Epithelial cell of esophagus (primary cell): ENCODE measurements around the gene CNTN1.
A peak's percentile ranks its signal among the peaks of the same experiment; 100 is the strongest.

Source experiments
- DNase-seq: peaks from one replicate; pipeline ENCODE4 v3.0.0; 2010; ENCODE audit warnings: low read depth
- H3K4me3 ChIP-seq: 2 replicates; pipeline ENCODE4 v1.5.1; 2011; ENCODE audit warnings: mild to moderate bottlenecking, low read length, control low read depth
- CTCF ChIP-seq: IDR thresholded peaks from 2 replicates; pipeline ENCODE4 v1.5.1; 2011; ENCODE audit warnings: low read depth, mild to moderate bottlenecking, low read length, control low read depth, inconsistent platforms; ENCODE audit not compliant: insufficient read depth; ENCODE audit errors: missing control alignments

The CNTN1 gene

DNA sequence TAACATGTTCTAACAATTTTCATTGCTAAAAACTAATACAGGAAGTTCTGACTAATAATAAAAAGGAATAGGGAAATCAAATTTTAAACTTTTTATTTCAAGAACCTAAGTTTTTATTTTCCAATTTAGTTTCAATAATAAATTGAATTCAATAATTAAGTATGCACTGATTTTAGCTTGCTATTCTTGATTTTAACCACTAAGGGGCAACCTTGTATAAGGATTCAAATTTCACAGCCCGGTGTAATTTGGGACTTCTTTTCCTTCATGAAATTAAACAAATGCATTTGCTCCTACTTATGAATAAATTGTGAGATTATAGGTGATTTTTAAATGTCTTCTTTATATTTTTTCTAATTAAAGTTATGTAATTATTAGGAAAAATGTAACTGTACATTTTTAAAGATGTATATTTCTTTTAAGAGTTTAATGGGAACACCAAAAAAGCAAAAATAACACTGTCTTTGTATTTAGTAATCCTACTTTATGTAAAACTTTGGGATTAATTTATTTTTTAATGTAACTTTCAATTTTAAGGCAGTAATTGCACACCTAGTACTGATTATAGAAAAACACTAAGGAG, 254.5 kb downstream of the CNTN1 start:
- H3K4me3 ChIP-seq = no peak overlapping the region
- DNase-seq = peak; percentile 55
- TF ChIP-seq CTCF = peak; percentile 44

DNA sequence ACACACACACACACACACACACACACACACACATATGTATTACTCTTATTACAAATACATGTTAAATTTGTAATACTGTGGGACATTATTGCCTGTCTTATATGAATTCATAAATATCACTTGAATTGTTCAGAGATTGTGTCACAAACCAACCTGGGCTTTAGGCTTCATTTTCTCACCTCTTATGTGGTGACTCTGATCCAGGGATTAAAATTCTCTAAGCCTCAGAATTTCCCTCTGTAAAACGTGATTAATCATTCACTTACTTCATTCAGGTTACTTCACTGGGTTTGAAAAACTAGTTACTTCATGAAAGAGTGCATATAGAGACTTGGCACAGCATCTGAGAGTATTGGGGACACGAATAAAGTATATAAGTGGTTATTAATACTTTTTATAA, 255.6 kb downstream of the CNTN1 start:
- DNase-seq = peak; percentile 80
- H3K4me3 ChIP-seq = no peak overlapping the region
- TF ChIP-seq CTCF = no peak

DNA sequence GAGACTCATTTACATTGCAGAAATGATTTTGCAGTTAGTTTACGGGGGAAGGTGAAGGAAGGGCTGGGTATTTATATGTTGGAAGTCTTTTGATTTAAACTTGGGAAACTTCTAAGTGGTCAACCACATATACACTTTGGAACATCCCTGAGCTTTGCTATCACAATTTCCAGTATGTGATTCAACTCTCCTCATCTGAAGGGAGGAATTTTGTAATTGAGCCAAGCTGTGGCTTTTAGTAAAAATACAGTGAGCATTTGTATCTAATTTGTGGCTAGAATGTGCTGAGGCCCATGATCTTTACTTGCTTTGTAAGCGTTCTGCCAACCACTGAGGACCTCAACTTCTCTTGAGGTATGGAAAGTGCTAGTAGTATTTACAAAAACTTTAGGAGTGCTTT, 260.8 kb downstream of the CNTN1 start:
- no peak for DNase-seq
- no peak for TF ChIP-seq CTCF
- no peak overlapping the region for H3K4me3 ChIP-seq

- H3K4me3 ChIP-seq = no peak overlapping the region
- no peak for TF ChIP-seq CTCF
- DNase-seq = no peak
Measured at GRCh38 chr12:40957417-40957816, 265.2 kb downstream of the CNTN1 start.

GRCh38 chr12:40959041-40959440, 266.8 kb downstream of the CNTN1 start:
- TF ChIP-seq CTCF = no peak
- H3K4me3 ChIP-seq = no peak overlapping the region
- DNase-seq = peak; percentile 68

GRCh38 chr12:40963751-40964150, 271.5 kb downstream of the CNTN1 start:
- H3K4me3 ChIP-seq = no peak overlapping the region
- no peak for TF ChIP-seq CTCF

DNA sequence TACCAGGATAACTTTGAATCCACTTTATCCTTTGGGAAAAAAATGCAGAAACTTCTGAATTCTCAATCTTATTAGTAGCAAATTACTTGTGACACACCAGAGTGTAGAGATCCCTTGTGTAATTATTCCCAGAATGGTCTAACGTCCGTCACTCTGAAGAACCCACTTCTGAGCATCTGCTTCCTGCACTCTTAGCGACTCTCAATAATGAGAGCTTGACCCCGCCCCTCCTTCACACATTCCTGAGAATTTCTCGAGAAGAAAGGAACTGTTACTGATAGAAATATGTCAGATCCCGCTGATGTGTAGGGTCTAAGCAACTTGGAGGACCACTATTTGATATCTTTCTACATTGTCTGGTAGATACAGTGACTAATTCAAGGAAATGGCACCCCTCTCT, 277.6 kb downstream of the CNTN1 start:
- no peak for TF ChIP-seq CTCF
- no peak overlapping the region for H3K4me3 ChIP-seq
- DNase-seq = no peak

More at GRCh38 chr12:40963751-40964150, 271.5 kb downstream of the CNTN1 start:
- DNase-seq = no peak
